RWPE1 (cell line): ENCODE data around the gene UFSP1.

Source experiments
- CTCF ChIA-PET: fragments of 350-600 bp; sonication (Branson Sonifier 250); formaldehyde crosslinking; extraction: SDS; loops from one replicate; lab custom pipeline; 2021; lab: Yijun Ruan, JAX
- POLR2A ChIA-PET: fragments of 400-600 bp; formaldehyde crosslinking; extraction: SDS; loops from one replicate; lab custom pipeline; 2020; ENCODE audit warnings: antibody characterized with exemption; ENCODE audit not compliant: low non-redundant PET; lab: Yijun Ruan, JAX
- DNase-seq: peaks from one replicate; pipeline ENCODE4 v3.0.0; 2012; ENCODE audit warnings: low spot score
- H3K27ac ChIP-seq: fragments of 450-650 bp; 2 replicates; pipeline ENCODE4 v1.5.1; 2017
- TF ChIP-seq, protein P1 (sequence below): fragments of 450-650 bp; conservative IDR thresholded peaks from 2 replicates; pipeline ENCODE4 v1.5.1; 2017; ENCODE audit warnings: low read depth, mild to moderate bottlenecking

UFSP1 gene

DNA sequence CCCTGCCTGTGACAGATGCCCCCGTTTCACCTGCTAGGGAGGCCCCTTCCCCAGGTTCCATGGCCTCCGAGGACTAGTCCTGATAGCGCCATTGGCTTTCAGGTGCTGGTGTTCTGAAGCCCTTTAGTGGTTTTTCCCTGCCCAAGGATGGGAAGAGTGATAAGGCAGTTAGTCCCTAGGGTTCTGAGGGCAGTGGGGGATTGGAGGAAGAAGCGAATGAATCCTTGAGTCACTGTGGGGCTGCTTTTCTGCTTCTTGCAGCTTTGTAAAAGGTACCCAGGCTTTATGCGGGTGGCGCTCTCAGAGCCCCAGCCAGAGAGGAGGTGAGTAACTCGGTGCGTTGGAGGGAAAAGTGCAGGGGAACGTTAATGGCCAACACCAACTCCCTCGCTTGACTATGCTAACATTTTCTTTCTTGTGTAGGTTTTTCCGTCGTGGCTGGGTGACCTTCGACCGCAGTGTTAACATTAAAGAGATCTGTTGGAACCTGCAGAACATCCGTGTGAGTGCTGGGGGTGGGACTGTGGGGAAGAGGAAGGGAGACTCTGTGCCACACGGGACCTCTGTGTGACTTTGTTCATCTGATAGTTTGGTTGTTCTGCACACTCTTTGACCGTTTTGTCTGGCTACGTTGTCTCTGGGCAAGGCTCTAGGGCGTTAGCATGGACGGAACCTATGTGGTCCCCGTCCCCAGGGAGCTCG, 3.9 kb downstream of the UFSP1 start:
- TF ChIP-seq, protein P1, sequence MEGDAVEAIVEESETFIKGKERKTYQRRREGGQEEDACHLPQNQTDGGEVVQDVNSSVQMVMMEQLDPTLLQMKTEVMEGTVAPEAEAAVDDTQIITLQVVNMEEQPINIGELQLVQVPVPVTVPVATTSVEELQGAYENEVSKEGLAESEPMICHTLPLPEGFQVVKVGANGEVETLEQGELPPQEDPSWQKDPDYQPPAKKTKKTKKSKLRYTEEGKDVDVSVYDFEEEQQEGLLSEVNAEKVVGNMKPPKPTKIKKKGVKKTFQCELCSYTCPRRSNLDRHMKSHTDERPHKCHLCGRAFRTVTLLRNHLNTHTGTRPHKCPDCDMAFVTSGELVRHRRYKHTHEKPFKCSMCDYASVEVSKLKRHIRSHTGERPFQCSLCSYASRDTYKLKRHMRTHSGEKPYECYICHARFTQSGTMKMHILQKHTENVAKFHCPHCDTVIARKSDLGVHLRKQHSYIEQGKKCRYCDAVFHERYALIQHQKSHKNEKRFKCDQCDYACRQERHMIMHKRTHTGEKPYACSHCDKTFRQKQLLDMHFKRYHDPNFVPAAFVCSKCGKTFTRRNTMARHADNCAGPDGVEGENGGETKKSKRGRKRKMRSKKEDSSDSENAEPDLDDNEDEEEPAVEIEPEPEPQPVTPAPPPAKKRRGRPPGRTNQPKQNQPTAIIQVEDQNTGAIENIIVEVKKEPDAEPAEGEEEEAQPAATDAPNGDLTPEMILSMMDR = no peak
- no peak for DNase-seq
- peak overlapping the region; percentile 93 for H3K27ac ChIP-seq
- ChIA-PET POLR2A (interaction anchor here (1.5 kb wide), 1 partner anchor 11 kb away, joined by 4 read pairs; the partner anchor contains the start of gene SRRT), CTCF (no interaction called here)

DNA sequence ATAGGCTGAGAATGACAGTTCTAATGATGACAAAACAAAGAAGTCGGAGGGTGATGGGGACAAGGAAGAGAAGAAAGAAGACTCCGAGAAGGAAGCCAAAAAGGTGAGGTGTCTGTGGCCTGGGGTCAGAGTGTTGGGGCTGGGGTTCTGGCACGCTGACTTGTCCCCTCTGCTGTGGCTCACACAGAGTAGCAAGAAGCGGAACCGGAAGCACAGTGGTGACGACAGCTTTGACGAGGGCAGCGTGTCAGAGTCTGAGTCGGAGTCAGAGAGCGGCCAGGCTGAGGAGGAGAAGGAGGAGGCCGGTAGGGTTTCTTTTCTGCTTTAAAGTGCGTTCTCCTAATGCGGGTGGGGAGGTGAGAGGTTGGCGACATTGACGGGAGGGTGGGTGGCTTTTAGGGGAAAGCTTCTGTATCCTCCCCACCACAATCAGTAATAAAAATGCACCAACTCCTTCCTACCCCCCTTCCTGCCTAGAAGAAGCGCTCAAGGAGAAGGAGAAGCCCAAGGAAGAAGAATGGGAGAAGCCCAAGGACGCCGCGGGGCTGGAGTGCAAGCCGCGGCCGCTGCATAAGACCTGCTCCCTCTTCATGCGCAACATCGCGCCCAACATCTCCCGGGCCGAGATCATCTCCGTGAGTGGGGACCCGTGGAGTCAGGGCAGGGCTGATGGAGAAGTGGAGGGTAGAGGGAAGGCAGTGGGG, 4.6 kb downstream of the UFSP1 start:
- ChIA-PET POLR2A (no interaction called here), CTCF (no interaction called here)
- DNase-seq = no peak

DNA sequence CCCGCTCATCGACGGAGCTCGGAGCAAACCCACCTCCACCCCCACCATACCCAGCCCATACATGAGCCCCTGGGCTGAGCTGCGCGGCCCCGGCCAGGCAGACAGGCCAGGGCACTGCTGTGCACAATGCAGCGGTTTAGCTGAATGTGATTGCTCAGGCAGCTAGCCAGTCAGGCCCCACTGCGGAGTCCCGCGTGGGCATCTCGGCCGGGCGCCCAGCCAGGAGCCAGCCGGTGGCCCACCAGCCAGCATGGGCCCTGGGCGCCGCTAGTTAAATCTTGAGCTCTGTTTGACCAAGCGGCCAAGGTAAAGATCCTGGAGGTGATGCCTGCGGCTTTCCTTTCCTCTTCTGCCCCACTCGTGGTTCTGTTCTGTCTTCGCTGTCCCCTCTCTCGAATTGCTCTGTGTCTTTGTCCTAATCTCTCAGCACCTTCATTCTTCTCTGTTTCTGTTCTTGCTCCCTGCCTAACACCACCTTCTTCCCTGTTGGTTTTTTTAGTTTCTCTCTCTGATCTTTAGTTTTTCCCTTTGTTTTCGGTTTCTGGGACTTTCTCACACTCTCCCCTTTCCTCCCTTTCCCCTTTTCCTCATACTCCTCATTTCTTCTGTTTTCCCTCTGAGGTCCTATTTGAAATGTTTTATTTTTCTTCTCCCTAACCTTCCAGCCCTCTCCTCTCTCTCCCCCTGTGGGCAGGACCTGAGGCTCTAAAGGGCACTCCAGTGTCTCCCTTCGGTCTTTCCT, 6.6 kb downstream of the UFSP1 start:
- ChIA-PET CTCF (no interaction called here), POLR2A (no interaction called here)
- TF ChIP-seq, protein P1 = no peak
- peak overlapping the region; percentile 93 for H3K27ac ChIP-seq
- no peak for DNase-seq

More for the DNA sequence above, 4.6 kb downstream of the UFSP1 start:
- peak overlapping the region; percentile 93 for H3K27ac ChIP-seq
- TF ChIP-seq, protein P1 = no peak

DNA sequence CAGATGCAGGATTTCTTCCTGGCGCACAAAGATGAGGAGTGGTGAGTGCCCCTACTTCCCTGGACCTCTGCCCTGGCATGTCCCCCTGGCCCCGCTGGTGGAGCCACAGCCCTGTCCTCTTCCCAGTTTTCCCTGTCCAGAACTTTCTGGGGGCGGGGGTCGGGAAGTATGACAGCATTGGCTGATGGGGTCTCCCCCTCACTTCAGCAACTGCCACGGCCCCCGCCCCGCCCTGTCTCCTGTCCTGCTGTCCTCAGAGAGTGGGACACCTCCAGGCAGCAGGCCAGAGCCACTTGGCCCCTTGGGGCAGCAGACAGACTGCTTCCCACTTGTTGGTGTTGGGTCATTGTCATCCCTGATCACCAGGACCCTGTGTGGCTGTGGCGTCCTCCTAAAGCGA, 7.3 kb downstream of the UFSP1 start:
- DNase-seq = no peak
- TF ChIP-seq, protein P1 = no peak
- ChIA-PET POLR2A (no interaction called here), CTCF (no interaction called here)
- H3K27ac ChIP-seq = peak overlapping the region; percentile 62

GRCh38 chr7:100881136-100881535, 8.4 kb downstream of the UFSP1 start:
- ChIA-PET POLR2A (no interaction called here), CTCF (no interaction called here)
- TF ChIP-seq, protein P1 = no peak
- H3K27ac ChIP-seq = peak overlapping the region; percentile 62
- no peak for DNase-seq

GRCh38 chr7:100880645-100881044, 8.9 kb downstream of the UFSP1 start:
- POLR2A ChIA-PET = no interaction called here
- TF ChIP-seq, protein P1 = no peak
- no peak for DNase-seq
- CTCF ChIA-PET = no interaction called here
- H3K27ac ChIP-seq = peak overlapping the region; percentile 19; the same call in 1 of the 2 replicates
